GM18858 (cell line): ENCODE results near the gene CD151.

Experiments used
- ATAC-seq: cut with Tn5 transposase; IDR thresholded peaks from one replicate; pipeline ENCODE4 v1.9.1; 2021; ENCODE audit not compliant: unreplicated experiment

Gene CD151

GRCh38 chr11:855796-856195 is 23.0 kb downstream of the CD151 start:
- ATAC-seq = no peak

DNA sequence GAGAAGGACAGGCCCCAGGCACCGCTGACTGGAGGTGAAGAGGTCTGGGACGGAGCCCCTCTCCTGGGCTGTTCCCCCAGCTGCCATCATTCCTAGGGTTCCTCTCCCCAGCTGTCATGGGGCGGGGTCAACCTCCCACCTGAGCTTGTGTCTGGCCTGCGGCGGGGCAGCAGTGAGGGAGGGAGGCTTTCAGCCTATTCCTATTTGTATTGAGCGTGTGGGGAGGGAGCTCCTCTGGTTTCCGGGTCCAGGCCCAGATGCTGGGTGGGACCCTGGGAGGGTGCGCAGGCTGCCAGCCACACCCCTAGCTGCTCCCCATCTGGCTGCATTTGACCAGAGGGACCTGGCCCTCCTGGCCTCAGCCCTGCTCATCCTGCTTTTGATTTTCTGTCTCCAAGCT is 23.6 kb downstream of the CD151 start:
- no peak for ATAC-seq

- no peak for ATAC-seq
These were observed 25.5 kb downstream of the CD151 start for GRCh38 chr11:858053-858761.

DNA sequence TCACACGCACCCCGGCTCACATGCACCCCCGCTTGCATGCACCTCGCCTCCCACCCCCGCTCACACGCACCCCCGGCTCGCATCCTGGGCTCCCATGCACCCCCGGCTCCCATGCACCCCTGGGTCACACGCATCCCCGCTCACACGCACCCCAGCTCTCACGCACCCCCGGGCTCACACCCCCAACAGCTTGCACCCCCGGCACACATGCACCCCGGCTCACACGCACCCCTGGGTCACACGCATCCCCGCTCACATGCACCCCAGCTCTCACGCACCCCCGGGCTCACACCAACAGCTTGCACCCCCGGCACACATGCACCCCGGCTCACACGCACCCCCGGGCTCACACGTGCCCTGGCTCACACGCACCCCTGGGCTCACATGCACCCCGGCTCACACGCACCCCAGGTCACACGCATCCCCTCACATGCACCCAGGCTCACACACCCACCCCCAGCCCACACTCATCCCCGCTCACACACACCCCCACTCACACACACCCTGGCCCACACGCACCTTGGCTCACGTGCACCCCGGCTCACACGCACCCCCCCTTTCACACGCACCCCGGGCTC is 26.1 kb downstream of the CD151 start:
- no peak for ATAC-seq

- no peak for ATAC-seq
These were observed 26.8 kb downstream of the CD151 start for GRCh38 chr11:859394-860131.

DNA sequence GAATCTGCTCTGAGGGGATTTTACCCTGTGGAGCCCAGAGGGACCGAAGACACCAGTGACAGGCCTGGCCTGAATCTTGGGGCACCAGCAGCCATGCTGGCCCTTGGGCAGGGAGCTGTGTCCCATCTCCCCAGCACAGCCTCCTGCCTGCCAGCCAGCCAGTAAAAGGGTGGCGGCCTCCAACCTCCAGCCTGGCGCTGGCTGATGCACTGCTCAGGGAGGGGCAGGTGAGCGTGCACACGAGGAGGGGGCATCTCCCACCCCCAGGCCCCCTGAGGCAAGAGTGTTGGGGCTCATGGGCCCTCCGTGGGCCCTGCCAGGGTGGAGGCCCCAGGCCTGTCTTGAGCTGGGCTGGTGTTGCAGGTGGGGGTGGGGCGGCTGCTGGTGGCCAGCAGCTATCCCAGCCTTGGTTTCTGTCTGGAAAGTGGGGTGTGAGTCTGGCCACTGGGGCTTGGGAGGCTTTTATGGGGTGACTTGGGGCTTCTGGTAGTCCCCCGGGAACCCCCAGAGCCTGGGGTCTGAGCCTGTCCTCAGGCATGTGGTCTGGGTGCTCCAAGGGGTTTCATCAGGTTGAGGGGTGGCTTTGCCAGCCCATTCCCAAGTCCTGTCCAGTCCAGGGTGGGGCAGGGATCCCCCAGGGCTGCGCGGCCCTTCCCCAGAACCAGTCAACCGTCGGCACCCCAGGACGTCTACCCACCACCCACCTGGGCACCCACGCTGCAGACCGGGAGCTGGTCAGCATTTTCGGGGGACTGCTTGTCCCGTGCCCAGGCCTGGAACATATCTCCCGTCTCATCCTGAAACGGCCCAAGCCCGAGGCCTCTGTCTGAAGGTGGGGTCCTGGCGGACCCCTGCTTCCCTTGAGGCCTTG is 27.7 kb downstream of the CD151 start:
- no peak for ATAC-seq

DNA sequence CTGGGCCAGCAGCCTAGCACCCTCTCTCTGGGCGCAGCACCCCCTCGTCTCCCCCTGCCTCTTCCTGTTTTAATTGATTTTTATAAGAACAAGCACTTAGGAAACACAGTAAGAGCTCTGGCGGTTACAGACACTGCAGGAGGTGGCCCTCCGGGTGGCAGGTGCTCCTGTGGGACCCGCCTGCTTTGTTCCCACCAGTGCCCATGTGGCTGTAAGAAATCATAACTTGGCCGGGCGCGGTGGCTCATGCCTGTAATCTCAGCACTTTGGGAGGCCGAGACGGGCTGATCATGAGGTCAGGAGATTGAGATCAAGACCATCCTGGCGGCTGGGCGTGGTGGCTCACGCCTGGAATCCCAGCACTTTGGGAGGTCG is 28.3 kb downstream of the CD151 start:
- no peak for ATAC-seq

GRCh38 chr11:862081-862661 is 29.4 kb downstream of the CD151 start:
- ATAC-seq = no peak

DNA sequence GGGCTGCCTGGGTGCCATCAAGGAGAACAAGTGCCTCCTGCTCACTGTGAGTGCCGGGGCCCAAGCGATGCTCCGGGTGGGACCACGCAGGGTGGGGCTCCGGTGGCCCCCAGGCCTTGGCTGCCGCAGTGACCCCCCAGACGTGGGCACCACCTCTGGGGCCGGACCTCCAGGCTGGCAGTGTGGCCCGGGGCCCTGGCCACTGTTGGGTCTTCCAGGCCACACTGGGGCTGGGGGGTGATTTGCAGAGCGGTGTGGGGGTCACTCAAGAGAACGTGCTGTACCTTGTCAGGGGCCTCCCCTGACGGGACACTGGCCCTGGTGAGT is 29.9 kb downstream of the CD151 start:
- no peak for ATAC-seq

GRCh38 chr11:863023-863909 is 30.5 kb downstream of the CD151 start:
- ATAC-seq = no peak

DNA sequence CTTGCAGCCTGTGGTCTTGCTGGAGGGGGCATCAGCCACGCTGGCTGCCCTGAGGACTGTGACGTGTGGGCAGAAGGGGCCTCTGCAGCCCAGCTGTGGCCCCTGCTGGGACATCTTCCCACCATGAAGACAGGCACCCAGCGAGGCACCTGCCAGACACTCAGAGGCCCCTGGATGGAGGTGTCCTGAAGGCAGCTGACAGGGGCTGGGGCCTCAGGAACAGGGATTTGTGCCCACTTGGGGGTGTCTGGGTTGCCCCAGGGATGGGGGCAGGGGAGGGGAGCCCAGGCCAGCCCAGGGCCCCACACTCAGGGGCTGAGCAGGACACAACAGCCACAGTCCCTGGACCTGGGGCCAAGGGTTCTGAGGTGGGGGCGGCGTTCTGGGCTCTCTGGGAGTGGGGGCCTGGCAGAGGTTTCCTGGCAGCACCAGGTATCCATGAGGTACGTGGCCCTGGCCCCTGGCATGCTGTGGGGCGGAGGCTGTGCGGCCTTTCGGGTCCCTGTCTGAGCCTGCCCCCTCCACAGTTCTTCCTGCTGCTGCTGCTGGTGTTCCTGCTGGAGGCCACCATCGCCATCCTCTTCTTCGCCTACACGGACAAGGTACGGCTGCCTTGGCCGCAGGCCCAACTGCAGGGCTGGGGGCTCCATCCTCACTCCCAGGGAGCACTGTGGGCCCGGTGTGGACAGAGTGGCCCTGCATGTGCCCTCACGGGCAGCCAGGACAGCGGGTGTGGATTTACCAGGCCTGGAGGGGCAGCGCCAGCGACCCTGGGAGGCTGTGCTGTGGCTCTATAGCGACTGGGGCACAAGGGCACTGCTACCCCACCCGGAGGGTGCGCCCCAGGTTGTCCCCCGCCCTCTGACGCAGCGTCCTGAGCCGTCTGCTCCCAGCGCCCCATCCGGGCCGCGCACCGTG is 31.4 kb downstream of the CD151 start:
- ATAC-seq = no peak

- no peak for ATAC-seq
These were observed 32.1 kb downstream of the CD151 start for GRCh38 chr11:864898-865297.

DNA sequence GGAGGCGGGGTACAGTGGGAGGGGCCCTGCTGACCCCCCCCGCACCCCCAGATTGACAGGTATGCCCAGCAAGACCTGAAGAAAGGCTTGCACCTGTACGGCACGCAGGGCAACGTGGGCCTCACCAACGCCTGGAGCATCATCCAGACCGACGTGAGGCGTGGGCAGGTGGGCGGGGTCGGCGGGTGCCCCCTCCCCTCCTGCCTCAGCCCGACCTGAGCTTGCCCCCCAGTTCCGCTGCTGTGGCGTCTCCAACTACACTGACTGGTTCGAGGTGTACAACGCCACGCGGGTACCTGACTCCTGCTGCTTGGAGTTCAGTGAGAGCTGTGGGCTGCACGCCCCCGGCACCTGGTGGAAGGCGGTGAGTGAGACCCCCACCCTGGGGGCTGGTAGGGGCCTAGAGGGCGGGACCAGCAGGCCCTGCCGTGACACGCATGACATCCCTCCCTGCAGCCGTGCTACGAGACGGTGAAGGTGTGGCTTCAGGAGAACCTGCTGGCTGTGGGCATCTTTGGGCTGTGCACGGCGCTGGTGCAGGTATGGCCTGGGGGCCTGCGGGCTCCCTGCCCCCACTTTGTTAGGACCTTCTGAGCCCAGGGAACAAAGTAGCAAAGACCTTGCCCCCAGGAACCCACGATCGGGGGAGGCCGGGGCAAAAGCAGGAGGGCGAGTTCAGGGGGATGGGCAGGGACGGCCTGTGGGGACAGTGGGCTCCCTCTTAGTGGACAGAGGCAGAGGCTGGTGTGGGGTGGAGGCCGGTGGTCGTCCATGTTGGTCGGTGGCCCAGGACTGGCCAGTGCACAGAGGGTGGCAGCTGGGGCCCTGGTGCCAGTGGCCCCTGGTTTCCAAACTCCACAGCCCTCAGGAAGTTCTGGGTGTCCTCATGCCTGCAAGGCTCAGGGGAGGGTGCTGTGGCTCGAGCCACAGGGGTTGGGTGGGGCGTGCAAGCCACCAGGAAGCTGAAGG is 33.0 kb downstream of the CD151 start:
- ATAC-seq = no peak

DNA sequence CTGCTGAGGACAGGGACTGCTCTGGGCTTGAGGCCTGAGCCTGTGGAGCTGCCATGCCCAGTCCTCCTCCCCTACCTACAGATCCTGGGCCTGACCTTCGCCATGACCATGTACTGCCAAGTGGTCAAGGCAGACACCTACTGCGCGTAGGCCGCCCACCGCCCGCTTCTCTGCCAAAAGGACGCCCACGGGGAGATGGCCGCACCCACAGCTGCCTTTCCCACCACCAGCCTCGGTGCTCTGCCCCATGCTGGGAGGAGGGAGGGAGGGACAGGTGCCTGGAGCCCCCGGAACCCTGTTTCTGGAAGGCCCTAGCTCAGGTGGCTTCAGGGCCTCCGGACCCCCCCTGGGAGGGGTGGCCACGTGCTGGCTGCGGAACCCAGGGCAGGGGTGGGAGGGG is 33.7 kb downstream of the CD151 start:
- no peak for ATAC-seq

DNA sequence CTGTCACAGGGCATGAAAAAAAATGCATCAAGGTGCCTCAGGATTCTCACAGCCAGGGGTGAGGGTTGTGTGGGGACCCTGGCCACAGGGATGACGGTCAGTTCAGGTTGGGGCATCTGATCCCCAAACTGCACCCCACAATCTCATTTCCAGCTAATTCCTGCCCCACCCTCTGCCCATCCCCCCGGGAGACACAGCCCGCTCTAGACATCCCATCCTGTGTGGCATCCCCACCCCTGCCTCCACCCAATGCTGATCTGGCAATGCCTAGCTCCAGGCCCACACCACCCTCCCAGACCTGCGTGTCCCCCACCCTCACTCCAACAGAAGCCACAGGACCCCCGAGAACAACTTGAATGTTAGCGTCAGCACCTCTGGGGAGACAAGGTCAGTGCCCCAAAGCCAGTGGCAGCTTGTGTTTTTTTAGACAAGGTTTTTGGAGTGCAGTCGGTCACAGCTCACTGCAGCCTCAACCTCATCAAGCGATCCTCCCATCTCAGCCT is 35.2 kb downstream of the CD151 start:
- ATAC-seq = no peak

DNA sequence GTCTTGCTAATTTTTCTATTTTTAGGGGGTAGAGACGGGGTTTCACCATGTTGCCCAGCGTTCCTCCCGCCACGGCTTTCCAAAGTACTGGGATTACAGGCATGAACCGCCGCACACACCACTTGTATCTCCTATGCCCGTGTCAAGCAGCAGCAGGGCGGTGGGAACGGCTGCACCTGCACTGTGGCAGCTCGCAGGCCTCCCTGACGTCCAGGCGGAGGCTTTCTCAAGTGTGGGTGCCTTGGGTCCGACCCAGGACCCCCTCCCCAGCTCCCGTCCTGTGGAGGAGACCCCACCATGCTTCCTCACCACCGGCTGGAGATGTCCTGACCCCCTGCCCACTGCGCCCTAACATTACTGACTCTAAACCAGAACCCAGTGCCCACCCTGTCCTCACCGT is 35.6 kb downstream of the CD151 start:
- no peak for ATAC-seq

GRCh38 chr11:868802-869201 is 36.0 kb downstream of the CD151 start:
- no peak for ATAC-seq
